ENCODE results near the gene NECAP2.
"Not testable (repeated sequence)": the region's sequence is repeated elsewhere in the genome, so short reads cannot be mapped to it uniquely, and the experiment has no call there.

NECAP2 gene

DNA sequence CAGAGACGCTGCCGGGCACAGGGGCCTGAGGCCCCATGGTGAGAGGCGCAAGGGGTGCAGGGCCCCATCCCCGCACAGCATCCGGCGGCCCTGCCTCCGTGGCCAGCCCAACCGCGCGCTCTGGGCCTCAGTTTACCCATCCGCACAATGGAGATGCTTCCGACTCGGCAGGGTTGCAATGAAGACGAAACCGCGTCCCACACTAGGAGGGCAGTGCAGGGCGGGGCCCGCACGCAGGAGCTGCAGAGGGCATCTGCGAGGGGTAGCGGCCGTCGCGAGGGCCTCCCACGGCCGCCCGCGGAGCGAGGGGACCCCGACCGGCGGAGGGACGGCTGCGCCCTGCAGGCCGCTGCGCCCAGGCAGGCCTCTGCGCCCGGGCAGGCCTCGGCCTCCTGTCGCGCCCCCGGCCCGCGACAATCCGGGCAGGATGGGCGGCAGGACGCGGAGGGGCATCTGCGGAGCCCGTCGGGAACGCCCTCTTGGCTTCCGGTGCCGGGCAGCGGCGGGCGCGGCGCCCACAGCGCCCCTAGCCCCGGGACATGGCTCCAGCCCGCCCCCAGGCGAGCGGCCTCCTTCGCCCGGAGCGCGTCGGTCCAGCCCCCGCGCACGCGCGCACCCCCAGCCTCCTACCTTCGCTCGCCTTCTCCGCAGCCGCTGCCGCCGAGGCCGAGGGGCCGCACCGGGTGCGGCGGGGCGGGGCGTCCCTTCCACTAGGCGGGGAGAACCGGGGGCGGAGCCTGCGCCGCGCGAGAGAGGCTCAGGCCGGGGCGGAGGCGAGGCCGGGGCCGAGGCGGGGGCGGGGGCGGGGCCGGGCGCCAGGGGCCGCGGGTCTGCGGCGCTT lies 58.3 kb downstream of the NECAP2 start:
- DNase-seq, result peak; percentile 92

DNA sequence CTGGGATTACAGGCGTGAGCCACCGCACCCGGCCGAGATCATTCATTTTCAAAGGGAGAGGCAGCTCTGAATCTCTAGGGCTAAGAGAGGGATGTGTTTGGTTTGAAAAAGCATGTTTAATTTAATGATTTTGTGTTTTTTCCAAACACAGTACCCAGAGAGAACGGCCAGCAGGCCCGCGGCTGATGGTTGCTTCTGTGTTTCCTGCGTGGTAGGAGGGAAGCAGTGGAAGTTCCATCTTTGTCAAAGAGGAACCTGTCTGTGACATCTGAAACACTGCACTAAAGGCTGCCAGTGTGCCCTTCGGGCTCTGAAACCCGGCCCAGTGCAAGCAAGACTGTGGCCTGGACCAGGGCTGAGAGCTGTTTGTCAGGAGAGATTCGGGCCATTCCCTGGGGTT lies 59.9 kb downstream of the NECAP2 start:
- peak; percentile 23 for DNase-seq

DNA sequence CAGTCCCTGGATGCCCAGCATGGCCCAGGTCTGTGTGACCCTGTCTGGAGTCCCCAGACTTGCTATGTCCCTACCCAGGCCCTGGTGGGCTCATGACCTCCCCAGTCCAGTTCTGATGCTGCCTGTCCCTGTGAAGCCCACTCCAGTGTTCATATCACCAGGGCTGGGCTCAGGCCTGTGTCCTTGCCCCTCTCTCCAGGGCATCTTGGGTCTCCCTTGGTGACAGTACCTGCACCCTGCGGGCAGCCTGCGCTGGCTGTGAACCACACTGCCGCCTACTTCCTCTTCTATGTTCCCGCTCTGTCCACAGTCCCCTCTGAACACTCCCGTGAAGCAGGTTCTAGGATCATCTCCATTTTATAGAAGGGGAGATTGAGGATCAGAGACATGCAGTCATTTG lies 60.5 kb downstream of the NECAP2 start:
- peak; percentile 30 for DNase-seq

DNA sequence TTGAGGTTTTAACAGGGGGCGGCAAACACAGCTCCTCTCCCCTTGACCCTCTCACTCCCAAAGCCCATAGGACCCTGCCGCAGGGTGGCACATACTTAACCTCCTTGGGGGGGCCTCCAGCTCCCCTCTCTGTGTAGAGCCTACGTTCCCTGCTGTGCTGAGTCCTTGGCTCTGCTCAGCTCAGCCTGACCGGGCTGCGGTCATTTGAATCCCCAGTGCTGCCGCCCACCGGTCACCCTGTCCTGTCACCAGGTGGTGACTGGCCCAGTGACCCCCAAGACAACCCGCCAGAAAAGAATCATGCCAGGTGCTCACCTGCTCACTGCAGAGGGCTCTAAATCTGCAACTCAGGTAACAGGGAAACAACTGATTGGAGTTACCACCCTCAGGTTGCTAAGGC lies 60.9 kb downstream of the NECAP2 start:
- DNase-seq, result not testable (repeated sequence)

DNA sequence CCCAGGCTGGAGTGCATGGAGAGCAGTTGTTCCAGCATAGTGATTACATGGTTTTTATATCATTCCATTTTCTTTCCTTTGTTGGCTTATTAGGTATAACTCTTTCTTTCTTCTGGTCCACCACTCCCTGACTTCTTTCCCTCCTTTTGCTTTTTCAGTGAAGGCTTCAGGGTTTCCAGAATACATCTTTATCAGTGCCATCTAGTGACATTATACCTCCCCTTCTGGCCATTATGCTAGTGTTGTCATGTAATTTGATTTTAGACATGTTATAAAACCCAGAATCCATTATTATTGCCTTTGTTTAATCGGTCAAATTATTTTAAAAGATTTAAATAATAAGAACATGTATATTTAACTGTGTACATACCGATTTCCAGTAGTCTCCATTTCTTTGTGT lies 63.0 kb downstream of the NECAP2 start:
- no peak for DNase-seq

DNA sequence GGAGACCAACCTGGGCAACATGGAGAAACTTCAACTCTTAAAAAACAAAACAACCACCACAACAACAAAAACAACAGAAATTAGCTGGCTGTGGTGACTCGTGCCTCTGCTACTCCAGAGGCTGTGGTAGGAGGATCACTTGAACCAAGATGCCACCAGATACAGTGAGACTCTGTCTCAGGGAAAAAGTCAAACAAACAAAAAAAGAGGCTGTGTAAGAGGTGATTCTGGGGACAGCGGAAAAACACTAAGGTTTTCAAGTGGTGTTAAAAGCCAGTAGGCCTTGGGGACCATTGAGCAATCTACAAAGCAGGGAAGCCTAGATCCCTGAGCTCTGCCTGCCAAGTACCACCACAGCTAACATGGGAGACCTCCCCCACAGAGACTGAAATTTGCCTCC lies 65.3 kb downstream of the NECAP2 start:
- DNase-seq, result not testable (repeated sequence)

DNA sequence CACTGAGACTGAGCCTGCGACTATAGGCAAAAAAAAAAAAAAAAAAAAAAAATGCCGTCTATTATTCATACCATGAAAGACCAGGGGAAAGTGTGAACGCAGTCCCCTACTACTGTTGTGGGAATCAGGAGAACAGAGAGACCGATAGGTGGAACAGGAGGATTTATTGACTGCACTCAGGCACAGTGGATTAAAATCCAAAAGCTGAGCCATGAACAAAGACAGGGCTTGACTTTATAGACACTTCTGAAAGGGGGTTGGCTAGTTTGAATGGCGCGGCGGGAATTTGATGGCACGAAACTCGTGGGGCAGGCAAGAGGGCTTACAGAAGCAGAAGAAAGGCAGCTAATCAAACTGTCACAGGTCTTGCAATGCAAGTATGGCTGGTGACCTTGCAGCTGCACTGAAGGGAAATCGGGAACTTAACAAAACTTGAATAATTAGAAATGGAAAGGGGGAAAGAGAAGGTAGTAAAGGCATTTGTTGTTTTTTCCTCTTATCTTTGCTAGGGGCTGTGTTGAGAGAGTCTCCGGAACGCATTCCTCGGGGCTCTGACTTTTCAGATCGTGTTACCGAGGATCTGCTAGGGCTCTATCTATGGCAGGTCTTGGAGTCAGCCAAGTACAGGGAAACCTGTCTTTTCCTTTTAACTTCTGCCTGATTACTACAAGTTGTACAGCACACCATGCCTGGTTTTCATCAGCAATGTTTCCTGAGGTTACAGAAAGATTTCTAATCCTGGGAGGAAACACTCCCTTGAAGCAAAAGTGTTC lies 66.0 kb downstream of the NECAP2 start:
- peak; percentile 15 for DNase-seq

DNA sequence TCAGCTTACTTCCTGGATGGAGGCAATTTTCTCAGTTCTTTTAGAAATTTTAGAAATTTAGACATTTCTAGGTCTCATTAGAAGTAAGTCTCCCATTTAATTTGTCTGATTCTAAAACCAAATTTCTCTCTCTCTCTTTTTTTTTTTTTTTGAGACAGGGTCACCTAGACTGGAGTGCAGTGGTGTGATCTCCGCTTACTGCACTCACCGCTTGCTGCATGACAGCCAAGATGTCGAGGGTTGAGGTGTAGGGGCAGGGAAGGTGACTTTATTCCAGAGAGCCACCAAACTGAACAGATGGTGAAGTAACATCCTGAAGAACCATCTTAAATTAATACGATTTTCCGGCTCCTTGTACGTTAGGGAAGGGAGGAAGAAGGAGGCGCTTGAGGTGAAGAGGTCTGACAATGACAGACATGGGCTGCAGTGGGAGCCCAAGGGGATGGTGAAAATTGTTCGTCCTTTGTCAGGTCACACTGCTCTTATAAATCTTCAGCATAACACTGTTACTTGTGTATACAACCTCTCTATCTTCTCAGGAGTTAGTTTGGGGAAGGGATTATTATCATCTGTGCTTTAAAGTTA lies 68.4 kb downstream of the NECAP2 start:
- DNase-seq, result peak; percentile 48

Measured in hematopoietic multipotent progenitor cell treated with erythropoietin and hydrocortisone succinate and interleukin-3 and kit ligand, for 4 days (in vitro differentiated cells).